ENCODE measurements around the gene THSD4. TPM values are rescaled to one million over a fixed set of nuclear protein-coding genes. Genes with fewer than 3 reads are reported as not detected.

Gene THSD4
- polyA plus RNA-seq, 1 experiment, result 45.8 TPM

DNA sequence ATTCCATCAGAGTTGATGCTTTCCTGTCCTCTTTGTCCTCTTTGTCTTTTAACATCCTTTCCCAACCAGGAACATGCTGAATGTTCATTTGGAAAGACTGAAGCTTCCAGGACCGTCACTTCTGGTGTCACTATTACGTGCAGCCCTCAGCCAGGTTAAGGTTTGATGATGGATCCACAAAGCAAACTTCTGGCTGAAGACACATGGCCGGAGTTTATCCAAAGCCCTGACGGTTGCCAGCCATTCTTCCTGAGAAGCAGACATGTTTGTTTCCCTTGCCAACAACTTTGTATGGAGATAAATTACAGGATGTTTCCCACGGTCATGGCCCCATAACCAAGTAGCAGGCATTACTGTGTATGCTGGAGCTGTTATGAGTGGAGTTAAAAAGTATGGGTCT is 236.9 kb downstream of the THSD4 start:
- ChIA-PET POLR2A (no interaction called here), CTCF (interaction anchor here (0.6 to 1.1 kb wide), 2 partner anchors 91 to 392 kb away, joined by 4 to 7 read pairs; no protein-coding TSS in a partner anchor)
- no peak for DNase-seq (ENCODE audit: low read depth, low spot score)
- H3K9me3 ChIP-seq (ENCODE audit: control insufficient read depth, insufficient read depth, low read length), result no peaks in the 10 kb centered on the region
- TF ChIP-seq, protein P1, sequence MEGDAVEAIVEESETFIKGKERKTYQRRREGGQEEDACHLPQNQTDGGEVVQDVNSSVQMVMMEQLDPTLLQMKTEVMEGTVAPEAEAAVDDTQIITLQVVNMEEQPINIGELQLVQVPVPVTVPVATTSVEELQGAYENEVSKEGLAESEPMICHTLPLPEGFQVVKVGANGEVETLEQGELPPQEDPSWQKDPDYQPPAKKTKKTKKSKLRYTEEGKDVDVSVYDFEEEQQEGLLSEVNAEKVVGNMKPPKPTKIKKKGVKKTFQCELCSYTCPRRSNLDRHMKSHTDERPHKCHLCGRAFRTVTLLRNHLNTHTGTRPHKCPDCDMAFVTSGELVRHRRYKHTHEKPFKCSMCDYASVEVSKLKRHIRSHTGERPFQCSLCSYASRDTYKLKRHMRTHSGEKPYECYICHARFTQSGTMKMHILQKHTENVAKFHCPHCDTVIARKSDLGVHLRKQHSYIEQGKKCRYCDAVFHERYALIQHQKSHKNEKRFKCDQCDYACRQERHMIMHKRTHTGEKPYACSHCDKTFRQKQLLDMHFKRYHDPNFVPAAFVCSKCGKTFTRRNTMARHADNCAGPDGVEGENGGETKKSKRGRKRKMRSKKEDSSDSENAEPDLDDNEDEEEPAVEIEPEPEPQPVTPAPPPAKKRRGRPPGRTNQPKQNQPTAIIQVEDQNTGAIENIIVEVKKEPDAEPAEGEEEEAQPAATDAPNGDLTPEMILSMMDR (IDR thresholded peaks at IDR 0.05; ENCODE audit: low read depth, low read length), result no peak
- H3K27ac ChIP-seq (ENCODE audit: low read depth, low read length), result no peak overlapping the region
- no peak overlapping the region for H3K4me3 ChIP-seq (ENCODE audit: low read depth, low read length)
- no peaks in the 10 kb centered on the region for H3K27me3 ChIP-seq (ENCODE audit: control insufficient read depth, insufficient read depth, low read length)

GRCh38 chr15:71352765-71353164 is 237.5 kb downstream of the THSD4 start:
- Histone ChIP-seq H3K27ac (ENCODE audit: low read depth, low read length) (no peak overlapping the region), H3K27me3 (ENCODE audit: control insufficient read depth, insufficient read depth, low read length) (no peaks in the 10 kb centered on the region), H3K4me3 (ENCODE audit: low read depth, low read length) (no peak overlapping the region), H3K9me3 (ENCODE audit: control insufficient read depth, insufficient read depth, low read length) (no peaks in the 10 kb centered on the region)
- ChIA-PET POLR2A (no interaction called here), CTCF (interaction anchor here (1.1 to 1.2 kb wide), 2 partner anchors 15 to 90 kb away, joined by 3 to 4 read pairs; no protein-coding TSS in a partner anchor)
- TF ChIP-seq, protein P1 (IDR thresholded peaks at IDR 0.05; ENCODE audit: low read depth, low read length), result no peak
- no peak for DNase-seq (ENCODE audit: low read depth, low spot score)

DNA sequence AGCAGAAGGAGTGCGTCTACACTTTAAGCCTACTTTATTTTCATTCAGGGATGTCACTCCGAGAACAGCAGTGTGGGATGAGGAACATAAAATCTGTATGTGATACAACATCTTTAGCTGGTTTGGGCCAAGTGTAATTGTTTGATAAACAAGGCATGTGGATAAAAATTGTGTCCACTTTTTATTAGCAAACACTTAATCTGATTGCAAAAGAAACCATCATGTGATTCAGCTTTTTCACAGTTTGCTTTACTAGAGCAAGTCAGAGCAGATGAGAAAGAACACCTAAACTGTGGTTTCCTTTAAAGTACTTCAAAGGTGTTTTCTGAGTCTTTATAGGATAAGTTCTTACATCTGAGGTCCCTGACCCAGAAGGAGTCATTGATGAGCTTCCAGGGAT is 237.9 kb downstream of the THSD4 start:
- Histone ChIP-seq H3K27me3 (ENCODE audit: control insufficient read depth, insufficient read depth, low read length) (no peaks in the 10 kb centered on the region), H3K9me3 (ENCODE audit: control insufficient read depth, insufficient read depth, low read length) (no peaks in the 10 kb centered on the region), H3K27ac (ENCODE audit: low read depth, low read length) (no peak overlapping the region), H3K4me3 (ENCODE audit: low read depth, low read length) (no peak overlapping the region)
- POLR2A ChIA-PET, result no interaction called here
- CTCF ChIA-PET, result interaction anchor here (1.1 to 1.2 kb wide), 2 partner anchors 15 to 90 kb away, joined by 3 to 4 read pairs; no protein-coding TSS in a partner anchor
- DNase-seq (ENCODE audit: low read depth, low spot score), result no peak
- TF ChIP-seq, protein P1 (IDR thresholded peaks at IDR 0.05; ENCODE audit: low read depth, low read length), result no peak

GRCh38 chr15:71355268-71355667 is 240.0 kb downstream of the THSD4 start:
- POLR2A ChIA-PET, result no interaction called here
- H3K27me3 ChIP-seq (ENCODE audit: control insufficient read depth, insufficient read depth, low read length), result no peaks in the 10 kb centered on the region
- DNase-seq (ENCODE audit: low read depth, low spot score), result no peak
- no peak overlapping the region for H3K27ac ChIP-seq (ENCODE audit: low read depth, low read length)
- TF ChIP-seq, protein P1 (IDR thresholded peaks at IDR 0.05; ENCODE audit: low read depth, low read length), result no peak
- H3K9me3 ChIP-seq (ENCODE audit: control insufficient read depth, insufficient read depth, low read length), result no peaks in the 10 kb centered on the region
- CTCF ChIA-PET, result interaction anchor here (0.6 kb wide), 1 partner anchor 32 kb away, joined by 3 read pairs; no protein-coding TSS in a partner anchor
- no peak overlapping the region for H3K4me3 ChIP-seq (ENCODE audit: low read depth, low read length)

DNA sequence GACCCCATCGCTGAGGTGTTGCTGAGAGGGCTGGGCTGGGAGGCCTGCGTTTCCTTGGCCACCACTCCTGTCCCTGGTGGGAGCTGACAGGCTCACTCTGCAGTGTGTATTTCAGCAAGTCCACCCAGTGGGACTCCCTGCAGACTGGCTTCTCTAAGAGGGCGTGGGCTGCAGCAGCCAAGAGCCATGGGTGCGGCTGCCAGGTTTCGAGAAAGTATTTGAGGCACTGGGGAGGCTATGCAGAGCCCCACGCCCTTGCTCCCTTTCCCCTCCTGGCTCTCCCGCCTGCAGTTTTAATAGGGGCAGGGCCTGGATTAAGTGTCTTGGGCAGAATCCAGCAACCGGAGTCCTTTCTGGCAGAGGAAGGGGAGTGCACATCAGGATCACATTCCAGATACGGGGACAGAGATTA is 242.1 kb downstream of the THSD4 start:
- TF ChIP-seq, protein P1 (IDR thresholded peaks at IDR 0.05; ENCODE audit: low read depth, low read length), result no peak
- DNase-seq (ENCODE audit: low read depth, low spot score), result no peak
- Histone ChIP-seq H3K4me3 (ENCODE audit: low read depth, low read length) (no peak overlapping the region), H3K27me3 (ENCODE audit: control insufficient read depth, insufficient read depth, low read length) (no peaks in the 10 kb centered on the region), H3K9me3 (ENCODE audit: control insufficient read depth, insufficient read depth, low read length) (no peaks in the 10 kb centered on the region), H3K27ac (ENCODE audit: low read depth, low read length) (no peak overlapping the region)
- POLR2A ChIA-PET, result no interaction called here
- CTCF ChIA-PET, result no interaction called here

Data from AG04450 (cell line).